ENCODE results near the gene CPED1.

GRCh38 chr7:121339082-121339481, 350.6 kb downstream of the CPED1 start:
- TF ChIP-seq CTCF (IDR thresholded peaks at IDR 0.05) (no peak), EP300 (IDR thresholded peaks at IDR 0.05) (no peak), POLR2A (IDR thresholded peaks at IDR 0.05) (no peak)

Data from upper lobe of left lung (tissue), 4 donors.